ENCODE measurements around the gene BIRC6.

BIRC6 gene

GRCh38 chr2:32559136-32559535, 202.3 kb downstream of the BIRC6 start:
- H3K4me3 ChIP-seq (ENCODE audit: low read length): no peak overlapping the region
- no peak for DNase-seq (ENCODE audit: low read depth, low spot score)

DNA sequence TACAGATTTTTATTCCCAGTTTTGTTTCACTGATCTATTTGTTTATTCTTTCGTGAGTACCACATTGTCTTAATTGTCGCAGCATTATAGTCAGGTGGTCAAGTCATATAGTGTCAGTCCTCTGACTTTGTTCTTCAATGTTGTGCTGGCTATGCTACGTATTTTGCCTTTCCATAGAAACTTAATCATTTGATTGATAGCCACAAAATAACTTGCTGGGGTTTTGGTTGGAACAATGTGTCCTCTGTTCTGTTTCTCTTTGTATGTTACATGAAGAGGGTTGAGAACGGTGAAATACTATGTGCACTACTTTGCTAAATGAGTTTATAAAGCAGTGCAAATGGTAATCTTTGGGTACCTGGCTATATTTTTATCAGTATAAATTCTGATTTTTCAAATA, 206.1 kb downstream of the BIRC6 start:
- DNase-seq (ENCODE audit: low read depth, low spot score): no peak
- no peak overlapping the region for H3K4me3 ChIP-seq (ENCODE audit: low read length)

- no peak overlapping the region for H3K4me3 ChIP-seq (ENCODE audit: low read length)
- DNase-seq (ENCODE audit: low read depth, low spot score): no peak
Measured at GRCh38 chr2:32564417-32565035, 207.7 kb downstream of the BIRC6 start.

- H3K4me3 ChIP-seq (ENCODE audit: low read length): no peak overlapping the region
- DNase-seq (ENCODE audit: low read depth, low spot score): no peak
Measured at GRCh38 chr2:32565902-32566301, 209.1 kb downstream of the BIRC6 start.

GRCh38 chr2:32572030-32572429, 215.2 kb downstream of the BIRC6 start:
- no peak for DNase-seq (ENCODE audit: low read depth, low spot score)
- H3K4me3 ChIP-seq (ENCODE audit: low read length): no peak overlapping the region

DNA sequence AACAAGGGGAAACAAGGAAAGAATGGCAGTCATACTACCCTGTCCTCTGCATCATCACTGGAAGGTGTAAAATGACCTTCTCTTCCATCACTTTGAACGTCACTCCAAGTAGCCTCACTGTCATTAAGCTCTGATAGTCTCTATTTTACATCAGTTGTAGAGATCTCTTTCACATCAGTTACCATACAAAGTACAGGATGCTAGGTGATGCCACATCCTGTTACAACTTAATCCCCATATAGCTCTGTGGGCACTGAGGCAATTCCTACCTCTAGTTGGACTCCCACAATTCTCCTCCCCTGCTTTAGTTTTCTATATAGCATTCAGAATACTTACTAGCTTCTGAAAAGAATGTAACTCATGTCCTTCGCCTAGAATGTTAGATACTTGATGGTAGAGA, 215.9 kb downstream of the BIRC6 start:
- DNase-seq (ENCODE audit: low read depth, low spot score): peak; percentile 80
- H3K4me3 ChIP-seq (ENCODE audit: low read length): no peak overlapping the region

GRCh38 chr2:32591669-32592463, 235.0 kb downstream of the BIRC6 start:
- peak; percentile 89 for DNase-seq (ENCODE audit: low read depth, low spot score)
- no peak overlapping the region for H3K4me3 ChIP-seq (ENCODE audit: low read length)

- no peak for DNase-seq (ENCODE audit: low read depth, low spot score)
- no peak overlapping the region for H3K4me3 ChIP-seq (ENCODE audit: low read length)
Measured at GRCh38 chr2:32594573-32594972, 237.8 kb downstream of the BIRC6 start.

GRCh38 chr2:32611366-32611765, 254.5 kb downstream of the BIRC6 start:
- DNase-seq (ENCODE audit: low read depth, low spot score): no peak
- no peak overlapping the region for H3K4me3 ChIP-seq (ENCODE audit: low read length)

DNA sequence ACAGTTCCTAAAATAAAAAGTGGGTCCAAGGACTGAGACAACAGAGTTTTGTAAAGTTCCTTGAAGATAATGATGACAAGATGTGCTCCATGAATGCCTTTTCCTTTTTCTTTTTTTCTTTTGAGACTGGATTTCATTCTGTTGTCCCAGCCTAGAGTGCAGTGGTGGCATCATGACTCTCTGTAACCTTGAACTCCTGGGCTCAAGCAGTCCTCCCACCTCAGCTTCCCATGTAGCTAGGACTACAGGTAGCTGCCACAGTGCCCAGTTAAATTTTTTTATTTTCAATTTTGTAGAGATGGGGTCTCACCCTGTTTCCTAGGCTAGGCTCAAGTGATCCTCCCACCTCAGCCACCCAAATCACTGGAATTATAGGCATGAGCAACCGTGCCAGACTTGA, 254.9 kb downstream of the BIRC6 start:
- no peak overlapping the region for H3K4me3 ChIP-seq (ENCODE audit: low read length)
- DNase-seq (ENCODE audit: low read depth, low spot score): no peak

- no peak for DNase-seq (ENCODE audit: low read depth, low spot score)
- H3K4me3 ChIP-seq (ENCODE audit: low read length): no peak overlapping the region
Measured at GRCh38 chr2:32614084-32614483, 257.3 kb downstream of the BIRC6 start.

DNA sequence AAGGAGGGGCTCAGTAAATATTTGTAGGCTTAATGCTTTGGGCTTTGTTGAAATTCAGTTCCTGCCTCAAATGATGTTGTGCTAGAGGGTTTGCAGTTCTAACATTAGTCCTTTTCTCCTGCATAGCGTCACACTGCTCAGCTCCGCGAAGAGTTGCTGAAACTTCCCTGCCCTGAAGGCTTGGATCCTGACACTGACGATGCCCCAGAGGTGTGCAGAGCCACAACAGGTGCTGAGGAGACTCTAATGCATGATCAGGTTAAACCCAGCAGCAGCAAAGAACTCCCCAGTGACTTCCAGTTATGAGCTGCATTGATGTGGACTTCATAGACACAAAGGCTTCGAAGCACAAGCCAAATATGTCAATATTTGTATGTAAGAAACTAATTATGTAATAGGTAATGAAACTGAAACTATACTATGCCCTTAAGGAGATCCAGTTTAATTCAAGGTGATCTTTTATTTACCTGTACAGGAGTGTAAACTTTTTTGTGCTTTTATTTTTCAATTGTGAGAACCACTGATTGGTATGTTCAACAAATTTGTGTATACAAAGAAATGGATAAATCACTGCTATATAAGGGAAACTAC, 260.9 kb downstream of the BIRC6 start:
- DNase-seq (ENCODE audit: low read depth, low spot score): no peak

DNA sequence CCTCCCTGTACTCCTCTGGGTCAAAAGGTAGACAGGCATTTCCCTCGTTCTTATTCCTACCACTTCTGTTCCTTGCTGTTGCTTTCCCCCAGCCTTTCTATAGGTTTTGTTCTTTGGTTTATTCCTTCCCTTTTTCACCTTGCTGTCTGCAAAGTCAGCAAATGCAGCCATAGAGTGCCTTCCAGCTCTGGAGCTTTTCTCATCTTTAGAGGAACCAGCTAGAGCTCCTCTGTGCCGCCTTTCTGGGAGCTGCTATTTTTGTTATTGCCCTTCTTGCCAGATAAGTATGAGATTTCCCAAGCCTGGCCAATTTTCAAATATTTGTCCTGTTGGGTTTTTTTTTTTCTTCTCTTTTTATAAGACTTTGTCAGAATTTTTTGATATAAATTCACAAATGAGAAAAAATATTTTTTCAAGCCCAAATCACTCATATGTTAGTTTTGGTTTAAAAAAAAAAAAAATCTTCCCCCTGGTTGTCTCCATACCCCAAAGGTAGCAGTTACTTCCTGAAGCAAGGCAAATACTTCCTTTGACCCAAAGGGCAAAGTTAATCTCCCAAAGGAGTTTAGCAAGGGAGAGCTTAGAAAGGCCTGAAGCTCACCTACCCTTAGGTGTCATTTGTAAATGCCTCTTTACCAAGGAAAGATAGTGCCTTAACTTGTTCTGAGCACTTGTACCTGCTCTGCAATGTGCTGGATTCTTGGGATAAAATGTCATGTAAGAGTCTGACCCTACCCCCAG, 265.9 kb downstream of the BIRC6 start:
- no peak overlapping the region for H3K4me3 ChIP-seq (ENCODE audit: low read length)
- no peak for DNase-seq (ENCODE audit: low read depth, low spot score)

More for the DNA sequence above, 260.9 kb downstream of the BIRC6 start:
- H3K4me3 ChIP-seq (ENCODE audit: low read length): no peak overlapping the region

DNA sequence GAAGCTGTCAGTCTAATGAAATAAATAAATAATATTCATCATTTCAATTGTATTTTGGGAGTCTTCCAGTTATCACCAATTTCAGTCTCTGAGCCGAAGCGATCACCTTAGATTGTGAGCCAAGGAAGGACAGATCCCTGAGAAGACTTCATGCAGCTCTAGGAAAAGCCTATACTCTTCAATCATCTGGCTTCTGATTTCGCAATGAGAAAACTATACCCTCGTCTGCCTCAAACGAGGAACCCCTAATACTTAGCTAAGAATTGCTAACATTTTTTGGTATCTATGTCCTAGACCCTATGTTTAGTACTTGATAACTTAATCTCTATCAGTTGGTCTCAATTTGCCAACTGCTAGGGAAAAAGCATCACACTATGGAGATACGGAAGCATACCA, 266.5 kb downstream of the BIRC6 start:
- no peak for DNase-seq (ENCODE audit: low read depth, low spot score)

DNA sequence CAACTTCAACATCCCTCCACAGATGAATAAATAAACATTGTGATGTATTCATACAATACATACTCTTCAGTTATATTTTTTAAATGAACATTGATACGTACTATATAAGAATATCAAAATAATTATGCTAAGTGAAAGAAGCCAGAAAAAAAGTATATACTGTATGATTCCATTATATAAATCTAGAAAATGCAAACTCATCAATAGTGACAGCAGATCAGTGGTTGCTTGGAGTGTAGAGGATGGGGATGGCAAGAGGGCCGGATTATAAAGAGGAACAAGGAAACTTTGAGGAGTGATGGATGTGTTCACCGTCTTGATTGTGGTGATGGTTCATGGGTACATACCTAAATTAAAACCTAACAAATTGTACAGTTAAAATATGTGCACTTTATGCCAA, 268.0 kb downstream of the BIRC6 start:
- DNase-seq (ENCODE audit: low read depth, low spot score): no peak
- H3K4me3 ChIP-seq (ENCODE audit: low read length): no peak overlapping the region

More for the DNA sequence above, 266.5 kb downstream of the BIRC6 start:
- H3K4me3 ChIP-seq (ENCODE audit: low read length): no peak overlapping the region

DNA sequence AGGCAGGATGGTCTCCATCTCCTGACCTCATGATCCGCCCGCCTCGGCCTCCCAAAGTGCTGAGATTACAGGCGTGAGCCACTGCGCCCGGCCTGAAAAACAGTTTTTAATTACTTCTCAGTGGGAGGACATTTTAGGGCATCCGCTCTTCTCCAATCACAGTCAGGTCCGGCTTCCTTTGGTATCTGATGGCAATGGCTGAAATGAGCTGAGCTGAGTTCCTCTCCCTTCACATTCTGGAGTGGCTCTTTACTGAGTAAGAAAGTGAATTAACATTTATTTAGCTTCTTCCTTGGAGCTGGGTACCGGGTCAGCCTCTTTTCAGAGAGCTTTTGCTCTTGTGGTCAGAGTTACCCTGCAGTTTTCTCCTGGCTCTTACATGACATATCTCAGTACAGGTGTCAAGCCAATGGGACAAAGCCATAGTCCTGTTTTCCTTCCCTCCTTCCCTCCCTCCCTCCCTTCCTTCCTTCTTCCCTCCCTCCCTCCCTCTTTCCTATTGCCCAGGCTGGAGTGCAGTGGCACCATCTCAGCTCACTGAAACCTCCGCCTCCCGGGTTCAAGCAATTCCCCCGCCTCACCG, 269.9 kb downstream of the BIRC6 start:
- H3K4me3 ChIP-seq (ENCODE audit: low read length): no peak overlapping the region
- no peak for DNase-seq (ENCODE audit: low read depth, low spot score)

- DNase-seq (ENCODE audit: low read depth, low spot score): no peak
- peak overlapping the region; percentile 83 for H3K4me3 ChIP-seq (ENCODE audit: low read length)
Measured at GRCh38 chr2:32627441-32627813, 270.6 kb downstream of the BIRC6 start.

GRCh38 chr2:32627814-32628579, 271.2 kb downstream of the BIRC6 start, which contains the start of gene TTC27:
Gene TTC27, plus strand, starts transcription at chr2:32628050. Its CDS starts 243 bp downstream, at chr2:32628293.
- H3K4me3 ChIP-seq (ENCODE audit: low read length): peak within 1 kb of the TSS; percentile 83
- peak; percentile 83 for DNase-seq (ENCODE audit: low read depth, low spot score)

GRCh38 chr2:32632089-32632488, 275.3 kb downstream of the BIRC6 start:
- no peak overlapping the region for H3K4me3 ChIP-seq (ENCODE audit: low read length)
- no peak for DNase-seq (ENCODE audit: low read depth, low spot score)
